Upper lobe of left lung (tissue), 4 donors: ENCODE measurements around the gene TGM2.

ENCODE experiments used
- CTCF ChIP-seq, 6 experiments: fragments of 450-650 bp in 4 of 6; fragments of 200-600 bp in 2 of 6; sonication (generic) in 2 of 6; IDR thresholded peaks; one replicate each; pipeline ENCODE4 v1.5.1; 2016 to 2019; ENCODE audit warnings: antibody characterized with exemption in 6 of 6
- EP300 ChIP-seq, 4 donors: sonication (generic); formaldehyde crosslinking; IDR thresholded peaks; one replicate each; pipeline ENCODE4 v1.5.1; 2017; ENCODE audit warnings: antibody characterized with exemption in 4 of 4, control low read depth in 2 of 4
- POLR2A ChIP-seq, 4 donors: fragments of 450-650 bp; IDR thresholded peaks; one replicate each; pipeline ENCODE4 v1.5.1; 2016 to 2017; ENCODE audit warnings: antibody characterized with exemption in 4 of 4, mild to moderate bottlenecking in 2 of 4

- no peak for TF ChIP-seq CTCF (IDR thresholded peaks at IDR 0.05)
- no peak for TF ChIP-seq EP300 (IDR thresholded peaks at IDR 0.05)
- TF ChIP-seq POLR2A (IDR thresholded peaks at IDR 0.05) = no peak
These were observed 19.0 kb upstream of the TGM2 start for GRCh38 chr20:38184101-38184500.
